Left lung (tissue), 10 donors: Measurements from ENCODE around the gene PPP4R2. TPM values are rescaled to one million over a fixed set of nuclear protein-coding genes. Genes with fewer than 3 reads are reported as not detected.

Source experiments
- ATAC-seq: fragments of 200-7000 bp; cut with Tn5 transposase; one replicate; pipeline ENCODE4 v1.9.1; 2020; ENCODE audit warnings: moderate library complexity
- DNase-seq, 4 donors: peaks; one replicate each; pipeline ENCODE4 v3.0.0-alpha.2; 2013 to 2020
- H3K27ac ChIP-seq, 2 donors: fragments of 200-600 bp; sonication (generic) in 1 of 2; one replicate each; pipeline versions ENCODE4 v1.5.0 to v1.8.0; 2020 to 2021
- H3K27me3 ChIP-seq, 2 donors: fragments of 200-600 bp; sonication (generic) in 1 of 2; one replicate each; pipeline versions ENCODE4 v1.5.0 to v1.8.0; 2020 to 2021
- H3K36me3 ChIP-seq, 2 donors: fragments of 200-600 bp; sonication (generic) in 1 of 2; one replicate each; pipeline versions ENCODE4 v1.5.0 to v1.8.0; 2020 to 2021
- H3K4me1 ChIP-seq, 2 donors: fragments of 200-600 bp; one replicate each; pipeline ENCODE4 v1.8.0; 2021
- H3K4me3 ChIP-seq, 2 donors: fragments of 200-600 bp; sonication (generic) in 1 of 2; one replicate each; pipeline versions ENCODE4 v1.5.0 to v1.8.0; 2020 to 2021; ENCODE audit warnings: mild to moderate bottlenecking in 1 of 2
- H3K9me3 ChIP-seq, 2 donors: fragments of 200-600 bp; sonication (generic) in 1 of 2; one replicate each; pipeline versions ENCODE4 v1.5.0 to v1.8.0; 2020 to 2021
- CTCF ChIP-seq, 2 donors: fragments of 200-600 bp; sonication (generic) in 1 of 2; IDR thresholded peaks; one replicate each; pipeline versions ENCODE4 v1.5.0 to v1.8.0; 2021; ENCODE audit warnings: antibody characterized with exemption in 2 of 2
- intact Hi-C, 2 donors: fragments of 100-400 bp; cut with DNase I; formaldehyde crosslinking; loops; one replicate each; pipeline versions ENCODE4 v1.11.2 to v1.14.2; 2022
- polyA plus RNA-seq, 6 donors: library from polyadenylated mRNA; unstranded; fragments of 120-200 nt; gene quantifications; one replicate each; pipeline ENCODE4 v1.2.1, GENCODE V29; 2013; ENCODE audit not compliant: insufficient read length in 6 of 6
- total RNA-seq, 2 donors: library from RNA; stranded (reverse); fragmentation: NEBNext Ultra II Directional; extraction: Animal tissue kit (Norgen Biotek cat#: 25700); gene quantifications; one replicate each; pipeline ENCODE4 v1.2.1, GENCODE V29; 2021
- donor health status: DM: no; HTN: yes; CAD: no.
- donor health status: DM: no; HTN: no; CAD: no.

The PPP4R2 gene
- total and polyA plus RNA-seq, 8 donors, result 71.5 to 91.7 (median 86.0) TPM

DNA sequence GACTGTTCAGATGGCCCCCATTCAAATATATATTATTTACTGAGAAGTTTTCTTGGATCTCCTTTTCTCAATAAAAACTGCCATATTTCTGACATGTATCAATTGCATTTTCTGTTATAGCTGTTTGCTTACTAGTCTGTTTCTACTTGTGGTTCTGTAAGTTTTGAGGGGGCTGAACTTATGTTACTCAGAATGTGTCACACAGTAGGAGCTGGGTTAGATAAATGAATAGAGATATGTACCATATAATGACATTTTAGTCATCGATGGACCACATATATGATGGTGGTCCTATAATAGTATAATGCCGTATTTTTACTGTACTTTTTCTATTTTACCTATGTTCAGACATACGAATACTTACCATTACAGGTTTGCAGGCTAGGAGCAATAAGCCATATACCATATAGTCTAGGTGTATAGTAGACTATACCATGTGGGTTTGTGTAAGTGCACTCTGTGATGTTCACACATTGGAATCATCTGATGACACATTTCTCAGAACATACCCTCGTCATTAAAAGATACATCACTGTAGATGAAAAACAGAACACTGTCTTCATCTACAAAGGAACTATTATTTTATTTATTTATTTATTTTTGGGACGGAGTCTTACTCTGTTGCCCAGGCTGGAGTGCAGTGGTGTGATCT lies 22.3 kb downstream of the PPP4R2 start:
- Histone ChIP-seq H3K4me1 (peaks cover 0 to 29% of the 10 kb centered on the region in 2 donors), H3K27me3 (no peaks in the 10 kb centered on the region), H3K36me3 (peaks cover 0 to 8% of the 10 kb centered on the region in 2 donors), H3K9me3 (no peaks in the 10 kb centered on the region), H3K27ac (no peak overlapping the region), H3K4me3 (no peak overlapping the region)
- intact Hi-C loops, result no loop called here
- DNase-seq (no peak), ATAC-seq (no peak)
- no peak for TF ChIP-seq CTCF (IDR thresholded peaks at IDR 0.05)

DNA sequence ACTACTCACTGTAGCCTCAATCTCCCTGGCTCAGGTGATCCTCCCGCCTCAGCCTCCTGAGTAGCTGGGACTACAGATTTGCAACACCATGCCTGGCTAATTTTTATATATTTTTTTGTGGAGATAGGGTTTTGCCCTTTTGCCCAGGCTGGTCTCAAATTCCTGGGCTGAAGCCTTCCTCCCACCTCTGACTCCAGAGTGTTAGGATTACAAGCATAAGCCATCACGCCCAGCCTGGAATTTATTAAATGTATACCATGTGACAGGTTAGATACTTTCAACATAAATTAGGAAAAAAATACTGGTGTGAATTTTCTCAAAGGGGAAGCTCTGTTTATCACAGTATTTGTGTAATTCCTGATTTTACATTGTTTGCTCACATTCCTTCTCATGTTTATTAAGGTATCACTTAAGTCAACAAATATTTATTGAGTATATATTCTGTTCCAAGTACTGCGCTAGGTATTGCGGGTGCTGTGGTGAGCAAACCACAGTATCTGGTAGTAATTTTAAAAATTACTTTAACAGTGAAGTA lies 24.8 kb downstream of the PPP4R2 start:
- intact Hi-C loops, result no loop called here

GRCh38 chr3:73024836-73025235 lies 28.2 kb downstream of the PPP4R2 start:
- ATAC-seq (no peak), DNase-seq (no peak)
- TF ChIP-seq CTCF (IDR thresholded peaks at IDR 0.05), result no peak
- Histone ChIP-seq H3K27me3 (no peaks in the 10 kb centered on the region), H3K9me3 (no peaks in the 10 kb centered on the region), H3K4me1 (peaks cover 8 to 62% of the 10 kb centered on the region in 2 donors), H3K27ac (no peak overlapping the region), H3K36me3 (no peaks in the 10 kb centered on the region), H3K4me3 (no peak overlapping the region)
- intact Hi-C loops, result no loop called here

More for the DNA sequence above, 24.8 kb downstream of the PPP4R2 start:
- TF ChIP-seq CTCF (IDR thresholded peaks at IDR 0.05), result no peak
- Histone ChIP-seq H3K27me3 (no peaks in the 10 kb centered on the region), H3K9me3 (no peaks in the 10 kb centered on the region), H3K27ac (no peak overlapping the region), H3K4me1 (peaks cover 8 to 45% of the 10 kb centered on the region in 2 donors), H3K4me3 (no peak overlapping the region), H3K36me3 (no peaks in the 10 kb centered on the region)
- no peak for ATAC-seq
- no peak for DNase-seq

GRCh38 chr3:73026111-73026759 lies 29.6 kb downstream of the PPP4R2 start:
- no peak for DNase-seq
- H3K9me3 ChIP-seq, result no peaks in the 10 kb centered on the region
- peaks cover 8 to 53% of the 10 kb centered on the region in 2 donors for H3K4me1 ChIP-seq
- intact Hi-C loops, result no loop called here
- no peak overlapping the region for H3K4me3 ChIP-seq
- no peak for ATAC-seq
- H3K36me3 ChIP-seq, result no peaks in the 10 kb centered on the region
- no peaks in the 10 kb centered on the region for H3K27me3 ChIP-seq
- no peak for TF ChIP-seq CTCF (IDR thresholded peaks at IDR 0.05)
- no peak overlapping the region for H3K27ac ChIP-seq

- ATAC-seq, result no peak
- no peak for DNase-seq
- H3K4me3 ChIP-seq, result no peak overlapping the region
- no peaks in the 10 kb centered on the region for H3K9me3 ChIP-seq
- H3K4me1 ChIP-seq, result peaks cover 8 to 50% of the 10 kb centered on the region in 2 donors
- no peaks in the 10 kb centered on the region for H3K27me3 ChIP-seq
- TF ChIP-seq CTCF (IDR thresholded peaks at IDR 0.05), result no peak
- no peaks in the 10 kb centered on the region for H3K36me3 ChIP-seq
- intact Hi-C loops, result no loop called here
- no peak overlapping the region for H3K27ac ChIP-seq
Measured at GRCh38 chr3:73026760-73027113, 30.1 kb downstream of the PPP4R2 start.
